GM12873 (cell line): ENCODE data around the gene BRD3.

Source experiments
- CTCF ChIP-seq: IDR thresholded peaks from 2 replicates; pipeline ENCODE4 v1.5.1; 2012; ENCODE audit warnings: low read depth, mild to moderate bottlenecking, moderate library complexity, low read length, control low read depth; ENCODE audit not compliant: insufficient read depth; ENCODE audit errors: missing control alignments

Gene BRD3

GRCh38 chr9:134067904-134068743, at the start of gene BRD3:
BRD3 (minus strand) TSS chr9:134068026; CDS start chr9:134053477, 14,549 bp downstream.
- TF ChIP-seq CTCF: no peak

- no peak for TF ChIP-seq CTCF
These were observed 44.7 kb upstream of the BRD3 start for GRCh38 chr9:134112561-134112960.

GRCh38 chr9:134111064-134111463, 43.2 kb upstream of the BRD3 start:
- TF ChIP-seq CTCF: no peak

GRCh38 chr9:134103391-134103998, 35.7 kb upstream of the BRD3 start:
- TF ChIP-seq CTCF: no peak

GRCh38 chr9:134101623-134102149, 33.9 kb upstream of the BRD3 start:
- TF ChIP-seq CTCF: no peak

- no peak for TF ChIP-seq CTCF
These were observed 32.2 kb upstream of the BRD3 start for GRCh38 chr9:134100040-134100439.

GRCh38 chr9:134099123-134099761, 31.4 kb upstream of the BRD3 start:
- TF ChIP-seq CTCF: peak; percentile 89
